SK-N-SH treated with all-trans-retinoic acid at 6 μM for 48 hours (cell line): Measurements from ENCODE around the gene ADPRH.

Experiments used
- CREB5 ChIP-seq: fragments of 250-450 bp; sonication (Bioruptor Pico); IDR thresholded peaks from 2 replicates; pipeline ENCODE4 v1.5.1; 2020; ENCODE audit warnings: low read depth, mild to moderate bottlenecking, moderate library complexity
- PATZ1 ChIP-seq: fragments of 250-450 bp; sonication (Bioruptor Pico); IDR thresholded peaks from 2 replicates; pipeline ENCODE4 v1.8.0; 2020; ENCODE audit warnings: mild to moderate bottlenecking, moderate library complexity, borderline replicate concordance
- ZFP30 ChIP-seq: fragments of 450-650 bp; formaldehyde crosslinking; IDR thresholded peaks from 2 replicates; pipeline ENCODE4 v1.5.0; 2022; ENCODE audit warnings: mild to moderate bottlenecking, moderate library complexity

DNA sequence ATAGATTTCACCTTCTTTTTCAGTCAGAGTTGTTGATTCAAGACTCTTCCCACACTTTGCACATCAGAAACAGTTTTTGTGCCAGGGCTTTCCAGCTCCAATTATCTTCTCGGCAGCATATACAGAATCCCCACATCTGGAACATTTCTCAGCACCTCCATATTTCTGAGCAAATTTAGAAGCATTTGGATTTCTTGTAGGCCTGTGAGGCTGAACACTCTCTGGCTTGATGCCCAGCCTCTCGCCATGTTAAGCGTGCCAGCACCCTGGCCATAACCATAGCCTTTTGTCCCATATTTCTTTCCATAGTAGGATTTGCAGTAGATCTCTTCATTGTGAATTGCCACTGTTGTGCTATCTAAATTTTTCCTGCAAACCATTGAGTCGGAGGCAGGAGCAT lies 48.1 kb upstream of the ADPRH start:
- TF ChIP-seq CREB5 (CRISPR knock-in tag) (no peak), ZFP30 (no peak), PATZ1 (CRISPR knock-in tag) (no peak)
